IPS-18c (cell line): ENCODE data around the gene DMGDH.

Experiments used
- H3K4me3 ChIP-seq: 2 replicates; pipeline ENCODE4 v1.7.0; 2013; ENCODE audit warnings: low read depth, mild to moderate bottlenecking, low read length, moderate library complexity; ENCODE audit not compliant: insufficient read depth
- H3K9me3 ChIP-seq: one replicate; pipeline ENCODE4 v1.6.1; 2013; ENCODE audit warnings: mild to moderate bottlenecking, low read length, moderate library complexity; ENCODE audit not compliant: control insufficient read depth, insufficient read depth

The DMGDH gene

DNA sequence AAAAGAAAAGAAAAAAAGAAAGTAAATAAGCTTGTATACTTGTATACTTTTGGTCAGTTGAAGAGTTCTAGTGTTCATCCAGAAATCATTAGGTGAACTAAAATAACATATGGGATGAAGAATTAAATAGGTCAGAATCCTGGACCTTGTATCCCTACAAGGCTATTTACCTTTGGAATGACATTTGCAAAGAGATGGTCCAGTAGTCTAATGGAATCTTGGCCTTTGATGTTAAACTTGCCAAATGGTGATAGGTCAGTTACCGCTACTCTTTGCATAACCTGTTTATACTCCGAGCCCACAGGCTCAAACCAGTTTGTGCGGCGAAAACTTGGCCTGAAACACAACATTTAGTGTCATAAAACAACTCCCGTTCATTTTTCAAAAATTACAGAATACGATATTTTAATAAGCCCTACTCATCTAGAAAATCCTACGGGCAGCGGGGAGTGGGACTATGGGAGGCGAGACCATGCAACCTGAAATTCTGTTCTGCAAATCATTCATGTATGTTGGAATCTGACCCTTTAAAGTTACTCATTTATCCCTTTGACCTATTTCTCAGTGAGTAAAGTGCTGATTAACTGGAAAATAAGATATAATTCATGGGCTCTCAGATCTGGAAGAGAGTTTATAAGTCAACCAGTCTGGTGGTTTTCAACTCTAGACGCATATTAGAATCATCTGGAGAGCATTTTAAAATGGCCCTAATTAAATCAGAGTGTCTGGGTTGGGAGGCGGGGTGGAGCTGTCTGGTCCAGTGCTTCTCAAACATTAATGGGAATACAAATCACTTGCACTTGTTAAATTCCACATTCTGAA lies 38.6 kb downstream of the DMGDH start:
- H3K4me3 ChIP-seq: no peak overlapping the region

DNA sequence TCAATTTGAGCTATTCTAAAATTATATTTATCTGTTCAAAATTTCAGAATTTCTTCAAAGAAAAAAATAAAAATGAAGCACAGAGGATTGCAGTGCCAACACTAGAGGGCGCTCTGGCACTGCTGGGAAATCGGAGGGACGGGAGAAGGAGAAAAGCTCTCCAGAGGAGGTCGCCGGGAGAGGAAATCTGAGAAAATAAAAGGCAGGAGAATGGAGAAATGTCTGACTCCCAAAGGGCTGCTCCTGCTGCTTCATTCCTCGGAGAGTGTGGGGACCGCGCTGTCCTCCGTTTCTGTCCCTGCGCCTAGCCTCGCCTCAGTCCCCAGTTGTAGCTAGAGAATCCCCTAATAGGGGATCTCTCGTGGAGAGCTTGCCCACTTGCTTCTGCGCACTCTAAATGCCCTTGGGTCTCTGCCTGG lies 44.4 kb downstream of the DMGDH start:
- Histone ChIP-seq H3K4me3 (no peak overlapping the region), H3K9me3 (no peaks in the 10 kb centered on the region)

More for the DNA sequence above, 38.6 kb downstream of the DMGDH start:
- H3K9me3 ChIP-seq: no peaks in the 10 kb centered on the region

DNA sequence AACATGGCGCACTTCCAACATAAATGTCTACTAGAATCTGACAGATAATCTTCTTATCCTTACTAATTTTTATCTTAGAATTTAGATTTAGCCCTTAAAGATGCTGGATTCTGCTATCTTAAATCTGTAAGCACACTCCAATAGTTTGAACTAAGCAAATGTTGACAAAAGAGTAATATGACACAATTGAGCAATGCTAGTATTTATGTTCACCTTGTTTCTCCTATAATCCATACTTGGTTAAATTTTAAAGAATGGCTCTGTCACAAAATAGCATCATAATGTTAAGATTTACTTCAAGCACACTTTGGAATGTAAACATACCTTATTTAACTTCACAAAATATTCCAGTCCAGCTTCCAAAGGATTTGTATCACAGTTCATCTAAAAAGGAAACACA lies 45.5 kb downstream of the DMGDH start:
- no peak overlapping the region for H3K4me3 ChIP-seq
- no peaks in the 10 kb centered on the region for H3K9me3 ChIP-seq

DNA sequence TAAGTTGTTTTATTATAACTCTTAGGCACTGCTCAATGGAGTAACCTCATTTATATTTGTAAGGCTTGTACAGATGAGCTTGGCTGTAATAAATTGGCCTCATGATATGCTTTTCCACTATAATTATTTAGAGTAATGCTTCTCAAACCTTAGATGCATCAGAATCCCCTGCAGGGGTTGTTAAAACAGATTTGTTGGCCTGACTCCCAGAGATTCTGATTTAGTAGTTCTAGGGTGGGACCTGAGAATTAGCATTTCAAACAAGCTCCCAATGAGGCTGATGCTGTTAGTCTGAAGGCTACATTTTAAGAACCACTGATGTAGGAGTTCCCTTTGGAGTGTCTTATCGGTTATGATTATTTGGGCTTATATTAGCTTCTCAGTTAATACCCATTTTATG lies 46.1 kb downstream of the DMGDH start:
- H3K4me3 ChIP-seq: no peak overlapping the region
- no peaks in the 10 kb centered on the region for H3K9me3 ChIP-seq

DNA sequence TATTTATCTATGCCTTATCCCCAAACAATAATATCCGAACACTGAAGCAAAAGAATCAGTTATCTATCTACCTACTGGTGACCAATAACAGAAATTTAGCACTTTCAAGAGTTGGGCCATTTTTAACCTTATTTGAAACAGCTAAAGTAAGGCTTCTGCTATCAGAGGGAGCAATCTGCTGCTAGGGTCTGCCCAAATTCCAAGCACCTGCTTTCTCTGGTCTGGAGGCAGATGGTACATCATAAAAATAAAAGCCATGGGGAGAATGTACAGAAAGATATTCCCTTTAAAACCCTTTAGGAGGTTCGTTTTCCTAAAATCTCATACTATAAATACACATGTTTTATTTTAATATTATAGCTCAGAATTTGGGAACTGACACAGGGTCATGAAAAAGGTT lies 46.7 kb downstream of the DMGDH start:
- Histone ChIP-seq H3K4me3 (no peak overlapping the region), H3K9me3 (no peaks in the 10 kb centered on the region)

DNA sequence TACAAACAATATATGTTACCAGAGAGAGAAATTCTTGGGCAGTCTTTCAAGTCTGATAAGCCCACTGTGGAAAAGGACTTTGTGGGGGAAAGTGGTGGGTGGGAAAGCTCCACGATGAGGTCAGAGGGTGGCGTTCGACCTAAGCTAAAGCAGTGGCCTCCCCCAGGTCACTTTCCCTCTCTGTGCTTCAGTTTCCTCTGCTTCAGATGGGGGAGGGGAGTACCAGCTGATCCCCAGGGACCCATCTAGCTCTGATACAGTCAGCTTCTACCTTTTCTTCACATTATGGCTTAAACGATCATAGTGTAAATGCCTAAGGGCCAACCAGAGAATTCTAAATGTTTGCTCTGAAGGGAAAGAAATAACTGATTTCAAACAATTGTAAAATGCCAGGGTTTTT lies 47.7 kb downstream of the DMGDH start:
- no peak overlapping the region for H3K4me3 ChIP-seq
- no peaks in the 10 kb centered on the region for H3K9me3 ChIP-seq

DNA sequence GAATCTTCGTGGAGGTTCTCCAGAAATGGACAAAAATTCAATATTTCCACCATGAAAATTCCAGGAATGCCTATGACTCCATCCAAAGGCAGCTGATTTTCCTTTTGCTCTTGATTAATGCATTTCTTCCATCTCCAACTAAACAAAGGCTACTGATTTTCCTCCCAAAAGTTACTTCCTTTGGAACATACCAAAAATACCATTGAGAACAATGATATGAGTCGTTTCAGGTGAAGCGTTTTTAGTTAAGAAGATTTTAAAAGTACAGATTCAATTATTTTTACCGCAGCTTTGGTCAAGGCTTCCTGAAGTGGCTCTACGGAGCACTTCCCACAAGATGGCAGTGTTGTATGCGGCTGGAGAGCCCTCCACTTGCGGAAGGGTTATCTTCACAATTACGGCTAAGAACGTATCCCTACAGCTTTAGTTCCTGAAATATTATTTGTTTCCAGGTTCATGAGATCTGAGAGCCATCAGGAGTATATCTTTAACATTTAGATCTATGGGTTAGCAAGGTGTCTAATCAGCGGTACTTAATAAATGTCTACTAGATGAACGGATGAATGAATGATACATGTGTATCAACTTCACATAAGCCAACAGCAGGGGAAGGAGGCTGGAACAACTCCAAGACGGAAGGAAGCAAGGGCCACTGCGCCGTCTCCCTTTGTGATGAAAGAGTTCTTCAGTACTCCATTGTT lies 48.5 kb downstream of the DMGDH start:
- Histone ChIP-seq H3K9me3 (no peaks in the 10 kb centered on the region), H3K4me3 (no peak overlapping the region)

DNA sequence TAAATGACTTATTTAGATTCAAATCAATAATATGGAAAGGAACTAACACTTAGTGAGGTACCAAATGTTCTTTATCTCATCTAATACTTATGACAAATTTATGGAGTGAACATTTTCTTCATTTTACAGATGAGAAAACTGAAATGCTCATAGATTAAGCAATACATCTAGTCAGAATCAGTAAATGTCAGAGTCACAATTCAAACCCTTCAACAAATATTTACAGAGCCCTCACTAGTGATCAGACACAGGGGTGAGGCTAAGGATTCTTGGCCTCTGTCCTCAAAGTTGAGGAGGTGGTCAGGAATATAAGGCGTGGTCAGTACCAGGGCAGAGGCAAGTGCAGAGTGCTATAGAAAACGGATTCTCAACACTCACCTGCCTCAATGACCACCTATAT lies 54.8 kb downstream of the DMGDH start:
- Histone ChIP-seq H3K4me3 (no peak overlapping the region), H3K9me3 (no peaks in the 10 kb centered on the region)

DNA sequence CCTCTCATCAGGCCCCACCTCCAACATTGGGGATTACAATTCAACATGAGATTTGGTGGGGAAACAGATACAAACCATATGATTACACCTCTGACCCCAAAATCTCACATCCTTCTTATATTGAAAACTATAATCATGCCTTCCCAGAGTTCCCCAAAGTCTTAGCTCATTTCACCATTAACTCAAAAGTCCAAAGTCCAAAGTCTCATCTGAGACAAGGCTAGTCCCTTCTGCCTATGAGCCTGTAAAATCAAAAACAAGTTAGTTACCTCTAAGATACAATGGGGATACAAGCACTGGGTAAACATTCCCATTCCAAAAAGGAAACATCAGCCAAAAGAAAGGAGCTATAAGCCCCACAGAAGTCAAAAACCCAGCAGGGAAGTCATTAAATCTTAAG lies 57.6 kb downstream of the DMGDH start:
- Histone ChIP-seq H3K4me3 (no peak overlapping the region), H3K9me3 (no peaks in the 10 kb centered on the region)

DNA sequence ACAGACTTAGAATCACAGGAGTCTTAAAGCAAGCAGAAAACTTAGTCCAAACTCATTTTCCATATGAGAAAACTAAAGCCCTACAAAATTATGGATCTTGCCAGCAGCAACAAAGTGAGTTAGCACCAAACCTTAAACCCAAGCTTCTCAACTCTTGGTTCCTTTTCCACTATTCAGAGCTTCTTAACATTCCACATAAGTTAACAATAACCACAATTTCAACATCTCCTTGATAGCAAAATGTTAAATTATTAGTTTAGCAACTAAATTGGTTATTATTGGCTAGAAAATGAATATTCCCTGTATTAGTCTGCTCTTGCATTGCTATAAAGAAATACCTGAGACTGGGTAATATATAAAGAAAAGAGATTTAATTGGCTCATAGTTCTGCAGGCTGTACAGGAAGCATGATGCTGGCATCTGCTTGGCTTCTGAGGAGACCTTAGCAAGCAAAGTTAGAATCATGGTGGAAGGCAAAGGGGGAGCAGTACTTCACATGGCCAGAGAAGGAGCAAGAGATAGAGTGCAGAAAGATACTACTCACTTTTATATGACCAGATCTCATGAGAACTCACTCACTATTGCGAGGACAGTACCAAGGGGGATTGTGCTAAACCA lies 58.1 kb downstream of the DMGDH start:
- no peak overlapping the region for H3K4me3 ChIP-seq
- no peaks in the 10 kb centered on the region for H3K9me3 ChIP-seq

DNA sequence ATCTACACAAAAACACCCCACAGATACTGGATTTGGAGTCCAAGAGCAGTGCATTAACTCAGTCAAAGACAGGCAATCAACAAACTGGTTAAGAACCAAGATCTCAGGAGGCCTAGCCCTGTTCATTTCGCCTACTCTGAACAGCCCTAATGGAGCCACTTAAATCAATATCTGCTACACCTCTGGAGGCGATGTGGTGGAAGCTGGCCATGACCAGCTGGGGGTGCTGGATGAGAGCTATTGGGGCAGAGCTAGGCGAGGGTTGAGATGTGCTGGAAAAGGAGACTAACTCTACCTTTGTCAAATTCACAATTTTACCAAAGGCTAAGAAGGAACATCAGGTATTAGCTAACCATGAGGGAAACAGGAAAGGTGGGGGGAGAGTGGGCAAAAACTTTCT lies 61.1 kb downstream of the DMGDH start:
- Histone ChIP-seq H3K9me3 (no peaks in the 10 kb centered on the region), H3K4me3 (no peak overlapping the region)

DNA sequence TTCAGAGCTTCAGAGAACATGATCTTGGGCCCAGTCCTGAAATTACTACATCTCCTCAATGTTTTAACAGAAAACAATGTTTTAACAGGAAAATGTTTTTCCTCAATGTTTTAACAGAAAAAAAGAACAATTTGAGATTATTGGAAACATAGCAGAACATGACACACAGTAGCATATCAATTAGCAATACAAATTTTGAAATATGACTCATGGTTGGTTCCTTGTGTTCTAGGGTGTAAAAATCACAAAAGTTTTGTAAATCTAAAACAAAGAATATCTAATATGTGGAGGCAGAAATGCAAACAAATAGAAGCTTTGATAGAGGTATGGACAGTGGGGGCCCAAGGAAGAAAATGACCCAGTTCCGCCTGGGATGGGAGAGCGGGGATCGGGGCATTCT lies 61.6 kb downstream of the DMGDH start:
- Histone ChIP-seq H3K4me3 (no peak overlapping the region), H3K9me3 (no peaks in the 10 kb centered on the region)

DNA sequence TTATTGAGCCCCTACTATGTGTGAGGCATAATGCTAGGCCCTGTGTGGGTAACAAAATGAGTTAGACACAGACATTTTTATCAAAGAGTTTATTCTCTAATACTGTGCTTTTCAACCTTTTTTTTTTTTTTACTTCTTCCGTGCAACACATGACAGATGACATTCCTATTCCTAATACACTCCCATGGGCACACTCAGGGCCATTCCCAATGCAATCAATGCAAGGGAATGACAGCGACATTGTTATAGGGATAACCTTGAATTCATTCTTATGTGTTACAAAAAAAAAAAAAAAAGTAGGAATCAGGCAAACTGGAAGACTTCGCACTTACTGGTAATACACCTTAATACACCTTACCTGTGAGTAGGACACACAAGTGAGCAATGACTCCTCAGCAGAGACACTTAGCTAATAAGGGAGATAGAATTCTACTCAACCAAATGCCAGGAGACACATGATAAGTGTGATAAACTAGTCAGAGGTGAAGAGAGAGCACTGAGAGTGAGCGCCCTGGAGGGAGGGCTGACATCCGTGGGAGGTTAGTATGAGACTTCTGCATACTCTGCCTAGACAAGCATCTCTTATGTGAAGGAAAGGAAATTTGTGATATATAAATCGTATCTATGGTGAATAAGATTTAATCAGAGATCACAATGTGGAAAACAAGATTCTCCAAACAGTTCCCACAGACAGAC lies 63.4 kb downstream of the DMGDH start:
- H3K4me3 ChIP-seq: no peak overlapping the region
- no peaks in the 10 kb centered on the region for H3K9me3 ChIP-seq

DNA sequence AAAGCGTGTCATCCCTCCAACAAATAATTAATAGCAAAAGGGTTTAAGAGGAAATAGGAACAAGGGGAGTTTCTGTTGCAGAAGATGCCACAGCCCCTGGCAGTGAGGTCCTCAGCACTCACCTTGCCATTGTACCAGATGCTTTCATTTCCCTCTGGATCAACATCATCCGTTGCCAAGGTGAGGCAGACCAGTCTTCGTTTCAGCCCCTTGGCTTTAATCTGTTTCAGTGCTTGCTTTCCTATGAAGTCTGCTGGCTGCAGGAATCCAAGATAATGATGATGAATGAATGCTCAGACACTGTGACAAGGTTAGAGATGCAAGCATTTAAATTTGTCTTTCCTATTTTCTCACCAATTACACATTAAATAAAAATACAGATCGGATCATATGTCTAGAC lies 64.3 kb downstream of the DMGDH start:
- Histone ChIP-seq H3K9me3 (no peaks in the 10 kb centered on the region), H3K4me3 (no peak overlapping the region)

DNA sequence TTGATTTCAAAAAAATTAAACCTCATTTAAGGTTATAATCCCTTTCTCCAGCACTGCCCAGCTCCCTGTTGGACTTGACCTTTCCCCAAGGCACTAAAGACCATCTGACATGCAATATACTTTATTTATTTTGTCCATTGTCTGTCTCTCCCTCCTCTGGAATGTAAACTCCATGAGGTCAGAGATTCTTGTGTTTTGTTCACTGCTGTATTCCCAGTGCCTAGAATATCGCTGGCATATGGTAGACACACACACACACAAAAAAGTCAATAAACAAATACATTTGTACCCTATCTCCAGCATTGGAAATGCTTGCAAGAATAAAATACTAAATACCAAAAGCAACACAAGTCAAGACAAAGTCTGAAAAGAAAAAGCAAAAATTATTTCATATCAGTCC lies 67.1 kb downstream of the DMGDH start:
- H3K4me3 ChIP-seq: no peak overlapping the region
- H3K9me3 ChIP-seq: no peaks in the 10 kb centered on the region

DNA sequence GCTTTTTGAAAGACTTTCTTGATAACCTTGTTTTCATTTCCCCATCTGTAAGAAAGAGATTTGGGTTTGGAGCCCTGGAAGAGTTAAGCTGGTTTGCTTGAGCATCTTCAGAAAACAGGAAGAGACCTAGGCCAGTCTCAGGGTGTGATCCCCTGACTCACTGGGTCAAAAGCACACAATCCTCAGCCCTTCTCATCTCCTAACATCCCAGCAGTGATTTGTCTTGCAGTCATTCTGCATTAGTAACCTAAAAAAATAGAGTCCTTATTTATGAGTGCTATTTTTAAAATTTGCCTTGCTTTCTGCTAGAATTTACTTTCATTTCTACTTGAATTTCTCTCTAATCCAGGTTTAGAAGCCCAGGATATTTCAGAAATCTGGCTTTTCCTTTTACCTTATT lies 68.0 kb downstream of the DMGDH start:
- no peak overlapping the region for H3K4me3 ChIP-seq
- H3K9me3 ChIP-seq: no peaks in the 10 kb centered on the region

DNA sequence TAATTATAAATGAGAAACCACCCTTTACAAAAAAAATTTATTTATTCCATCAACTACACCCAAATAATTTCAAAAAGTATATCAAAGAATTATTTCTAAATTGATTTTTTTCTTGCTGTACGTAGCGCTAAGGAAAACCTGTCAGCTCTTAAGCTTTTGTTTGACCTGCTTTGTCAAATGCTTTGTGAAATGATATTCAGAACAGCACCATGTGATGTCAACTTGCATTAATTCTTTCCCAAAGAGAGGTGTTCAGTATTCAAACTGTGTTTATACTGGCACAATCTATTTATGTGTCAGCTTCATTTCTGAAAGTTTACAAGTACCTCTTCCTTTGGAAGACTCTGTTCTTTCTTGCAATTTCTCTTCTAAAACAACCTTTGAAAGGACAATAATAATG lies 72.4 kb downstream of the DMGDH start:
- H3K4me3 ChIP-seq: no peak overlapping the region
- H3K9me3 ChIP-seq: no peaks in the 10 kb centered on the region
